ENCODE results near the gene USP14.

Gene USP14

DNA sequence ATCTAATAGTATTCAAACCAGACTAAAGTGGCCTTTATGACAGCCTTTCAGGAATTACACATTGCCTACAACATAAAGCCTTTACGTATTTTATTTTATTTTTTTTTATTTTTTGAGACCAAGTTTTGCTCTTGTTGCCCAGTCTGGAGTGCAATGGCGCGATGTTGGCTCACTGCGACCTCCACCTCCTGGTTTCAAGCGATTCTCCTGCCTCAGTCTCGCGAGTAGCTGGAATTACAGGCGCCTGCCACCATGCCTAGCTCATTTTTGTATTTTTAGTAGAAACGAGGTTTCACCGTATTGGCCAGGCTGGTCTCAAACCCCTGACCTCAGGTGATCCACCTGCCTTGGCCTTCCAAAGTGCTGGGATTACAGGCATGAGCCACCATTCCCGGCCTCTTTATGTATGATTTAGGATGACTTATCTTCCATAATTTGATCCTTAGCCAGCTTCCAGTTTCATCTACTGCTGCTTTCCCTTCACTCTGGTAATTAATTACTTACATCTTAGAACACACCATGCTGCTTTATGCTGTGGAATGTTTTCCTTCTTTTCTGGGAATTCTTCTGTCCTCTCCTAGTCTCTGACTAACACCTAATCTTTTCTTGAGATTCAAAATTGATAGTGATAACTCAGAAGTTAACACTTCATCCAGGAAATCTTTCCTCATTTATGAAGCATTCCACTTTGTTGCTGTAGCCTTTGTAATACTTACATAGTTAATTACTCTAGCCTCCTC is 2.6 kb downstream of the USP14 start:
- H3K27me3 ChIP-seq (ENCODE audit: insufficient read depth, low read length), result peaks cover 15% of the 10 kb centered on the region
- no peaks in the 10 kb centered on the region for H3K9me3 ChIP-seq (ENCODE audit: insufficient read depth, low read depth, low read length)
- no peak overlapping the region for H3K4me3 ChIP-seq (ENCODE audit: low read length)
- H3K36me3 ChIP-seq (ENCODE audit: insufficient read depth, low read length), result peaks cover 33% of the 10 kb centered on the region
- 98% methylated on average over 11 of the region's 11 CpGs for WGBS
- peaks cover 11% of the 10 kb centered on the region for H3K4me1 ChIP-seq (ENCODE audit: insufficient read depth, low read length)
- H3K27ac ChIP-seq (ENCODE audit: low read depth, low read length), result no peak overlapping the region
- H3K9ac ChIP-seq (ENCODE audit: low read depth, low read length), result no peak overlapping the region

GRCh38 chr18:172361-172760 is 14.0 kb downstream of the USP14 start:
- Histone ChIP-seq H3K4me1 (ENCODE audit: insufficient read depth, low read length) (no peaks in the 10 kb centered on the region), H3K27me3 (ENCODE audit: insufficient read depth, low read length) (no peaks in the 10 kb centered on the region), H3K9me3 (ENCODE audit: insufficient read depth, low read depth, low read length) (no peaks in the 10 kb centered on the region), H3K27ac (ENCODE audit: low read depth, low read length) (no peak overlapping the region), H3K9ac (ENCODE audit: low read depth, low read length) (no peak overlapping the region), H3K4me3 (ENCODE audit: low read length) (no peak overlapping the region), H3K36me3 (ENCODE audit: insufficient read depth, low read length) (peaks cover 65% of the 10 kb centered on the region)
- 97% methylated on average over 5 of the region's 5 CpGs for WGBS

DNA sequence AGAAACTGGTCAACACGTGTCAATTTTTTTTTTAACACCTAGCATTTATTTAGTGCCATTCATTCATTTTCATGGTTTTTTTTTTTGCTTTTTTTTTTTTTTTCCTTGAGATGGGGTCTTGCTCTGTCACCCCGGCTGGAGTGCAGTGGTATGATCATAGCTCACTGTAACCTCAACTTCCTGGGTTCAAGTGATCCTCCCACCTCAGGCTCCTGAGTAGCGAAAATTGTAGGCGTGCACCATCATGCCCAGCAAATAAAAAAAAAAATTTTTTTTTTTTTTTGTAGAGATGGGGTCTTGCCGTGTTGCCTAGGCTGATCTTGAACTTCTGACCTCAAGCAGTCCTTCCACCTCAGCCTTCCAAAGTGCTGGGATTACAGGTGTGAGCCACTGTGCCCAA is 21.1 kb downstream of the USP14 start:
- no peak overlapping the region for H3K4me3 ChIP-seq (ENCODE audit: low read length)
- H3K9ac ChIP-seq (ENCODE audit: low read depth, low read length), result no peak overlapping the region
- 95% methylated on average over 3 of the region's 5 CpGs for WGBS
- no peaks in the 10 kb centered on the region for H3K4me1 ChIP-seq (ENCODE audit: insufficient read depth, low read length)
- H3K27me3 ChIP-seq (ENCODE audit: insufficient read depth, low read length), result no peaks in the 10 kb centered on the region
- no peak overlapping the region for H3K27ac ChIP-seq (ENCODE audit: low read depth, low read length)
- no peaks in the 10 kb centered on the region for H3K9me3 ChIP-seq (ENCODE audit: insufficient read depth, low read depth, low read length)
- H3K36me3 ChIP-seq (ENCODE audit: insufficient read depth, low read length), result peaks cover 72% of the 10 kb centered on the region

- H3K36me3 ChIP-seq (ENCODE audit: insufficient read depth, low read length), result peaks cover 89% of the 10 kb centered on the region
- H3K9me3 ChIP-seq (ENCODE audit: insufficient read depth, low read depth, low read length), result no peaks in the 10 kb centered on the region
- H3K27me3 ChIP-seq (ENCODE audit: insufficient read depth, low read length), result no peaks in the 10 kb centered on the region
- no peaks in the 10 kb centered on the region for H3K4me1 ChIP-seq (ENCODE audit: insufficient read depth, low read length)
- no peak overlapping the region for H3K4me3 ChIP-seq (ENCODE audit: low read length)
- H3K9ac ChIP-seq (ENCODE audit: low read depth, low read length), result no peak overlapping the region
- H3K27ac ChIP-seq (ENCODE audit: low read depth, low read length), result no peak overlapping the region
Observed at GRCh38 chr18:181711-182110, 23.4 kb downstream of the USP14 start.

DNA sequence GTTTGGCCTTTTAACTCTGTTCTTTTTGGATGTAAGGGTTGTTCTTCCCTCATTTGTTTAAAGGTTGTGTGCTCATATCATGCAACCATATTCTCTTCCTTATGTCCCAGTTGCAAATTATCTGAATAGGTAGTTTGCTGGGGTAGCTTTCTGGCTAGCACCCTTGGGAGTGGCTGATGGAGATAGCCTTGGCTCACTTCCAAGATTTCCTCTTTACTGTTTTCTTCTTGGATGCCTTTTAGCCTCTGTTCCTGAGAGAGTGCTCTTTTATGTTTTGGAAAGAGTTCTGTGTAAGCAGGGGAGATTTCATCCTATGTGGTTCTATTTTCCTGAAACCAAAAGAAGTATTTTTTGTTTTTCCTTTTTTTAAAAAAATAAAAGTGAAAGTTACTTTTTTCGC is 25.4 kb downstream of the USP14 start:
- Histone ChIP-seq H3K9me3 (ENCODE audit: insufficient read depth, low read depth, low read length) (no peaks in the 10 kb centered on the region), H3K27me3 (ENCODE audit: insufficient read depth, low read length) (no peaks in the 10 kb centered on the region), H3K9ac (ENCODE audit: low read depth, low read length) (no peak overlapping the region), H3K4me1 (ENCODE audit: insufficient read depth, low read length) (no peaks in the 10 kb centered on the region), H3K27ac (ENCODE audit: low read depth, low read length) (no peak overlapping the region), H3K4me3 (ENCODE audit: low read length) (no peak overlapping the region), H3K36me3 (ENCODE audit: insufficient read depth, low read length) (peaks cover 81% of the 10 kb centered on the region)
- no CpG with 5 or more reads among the region's 1 CpG for WGBS

DNA sequence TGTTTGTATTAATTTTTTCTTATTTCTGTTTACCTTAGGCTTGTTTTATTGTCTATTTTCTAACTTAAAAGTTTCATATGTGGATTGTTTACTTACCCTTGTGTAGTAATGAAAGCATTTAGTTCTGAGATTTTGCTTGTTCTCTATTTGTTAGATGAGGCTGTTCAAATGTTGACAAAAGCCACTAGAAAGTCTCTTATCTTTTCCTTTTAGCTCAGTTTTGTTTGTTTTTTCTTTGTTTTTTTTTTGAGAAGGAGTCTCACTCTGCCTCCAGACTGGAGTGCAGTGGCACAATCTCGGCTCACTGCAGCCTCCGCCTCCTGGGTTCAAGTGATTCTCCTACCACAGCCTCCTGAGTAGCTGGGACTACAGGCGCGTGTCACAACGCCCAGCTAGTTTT is 30.9 kb downstream of the USP14 start:
- Histone ChIP-seq H3K36me3 (ENCODE audit: insufficient read depth, low read length) (peaks cover 38% of the 10 kb centered on the region), H3K4me1 (ENCODE audit: insufficient read depth, low read length) (no peaks in the 10 kb centered on the region), H3K27ac (ENCODE audit: low read depth, low read length) (no peak overlapping the region), H3K9ac (ENCODE audit: low read depth, low read length) (no peak overlapping the region), H3K9me3 (ENCODE audit: insufficient read depth, low read depth, low read length) (no peaks in the 10 kb centered on the region), H3K27me3 (ENCODE audit: insufficient read depth, low read length) (no peaks in the 10 kb centered on the region), H3K4me3 (ENCODE audit: low read length) (no peak overlapping the region)
- 93% methylated on average over 5 of the region's 5 CpGs for WGBS

DNA sequence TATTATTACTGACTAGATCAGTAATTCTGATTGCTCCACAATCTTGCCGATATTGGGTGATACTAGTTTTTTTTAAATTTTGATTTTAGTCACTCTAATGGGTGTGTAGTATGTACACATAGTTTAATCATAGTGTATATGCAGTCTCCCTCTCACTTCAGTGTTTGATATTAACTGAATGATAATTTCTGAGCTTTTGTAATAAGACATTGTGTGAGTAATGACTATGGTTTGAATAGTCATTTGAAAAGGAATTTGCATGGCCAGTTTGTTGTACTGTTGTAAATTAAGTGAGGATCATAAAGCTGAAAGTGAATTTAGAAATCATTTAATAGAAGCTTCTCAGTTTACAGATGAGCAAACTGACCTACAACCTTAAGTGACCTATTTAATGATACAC is 33.4 kb downstream of the USP14 start:
- Histone ChIP-seq H3K9me3 (ENCODE audit: insufficient read depth, low read depth, low read length) (no peaks in the 10 kb centered on the region), H3K9ac (ENCODE audit: low read depth, low read length) (no peak overlapping the region), H3K27ac (ENCODE audit: low read depth, low read length) (no peak overlapping the region), H3K36me3 (ENCODE audit: insufficient read depth, low read length) (peaks cover 31% of the 10 kb centered on the region), H3K4me3 (ENCODE audit: low read length) (no peak overlapping the region), H3K27me3 (ENCODE audit: insufficient read depth, low read length) (no peaks in the 10 kb centered on the region), H3K4me1 (ENCODE audit: insufficient read depth, low read length) (no peaks in the 10 kb centered on the region)
- WGBS, result 100% methylated on average over 1 of the region's 1 CpG

- Histone ChIP-seq H3K27me3 (ENCODE audit: insufficient read depth, low read length) (no peaks in the 10 kb centered on the region), H3K4me3 (ENCODE audit: low read length) (no peak overlapping the region), H3K9ac (ENCODE audit: low read depth, low read length) (no peak overlapping the region), H3K27ac (ENCODE audit: low read depth, low read length) (no peak overlapping the region), H3K9me3 (ENCODE audit: insufficient read depth, low read depth, low read length) (no peaks in the 10 kb centered on the region), H3K4me1 (ENCODE audit: insufficient read depth, low read length) (no peaks in the 10 kb centered on the region), H3K36me3 (ENCODE audit: insufficient read depth, low read length) (peaks cover 36% of the 10 kb centered on the region)
- 98% methylated on average over 6 of the region's 7 CpGs for WGBS
Observed at GRCh38 chr18:192801-193200, 34.4 kb downstream of the USP14 start.

DNA sequence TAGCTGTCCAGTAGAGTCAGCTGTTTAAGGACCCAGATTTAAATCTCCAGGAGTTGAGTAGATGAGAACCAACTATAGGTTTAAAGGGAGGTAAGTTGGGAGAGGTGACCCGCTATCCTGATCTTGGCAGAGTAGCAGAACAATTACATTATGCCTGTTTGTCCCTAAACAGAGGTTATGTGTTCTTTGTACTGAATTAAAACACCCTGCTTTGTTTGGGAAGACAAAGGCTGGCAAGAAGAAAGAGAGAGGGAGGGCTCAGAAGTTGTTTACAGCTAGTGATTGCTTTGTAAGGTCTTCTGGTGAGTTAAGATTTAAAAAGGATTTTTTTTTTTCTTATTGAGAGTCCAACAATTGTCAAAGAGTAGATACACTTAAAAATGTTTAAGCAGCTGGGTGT is 37.3 kb downstream of the USP14 start:
- Histone ChIP-seq H3K36me3 (ENCODE audit: insufficient read depth, low read length) (peaks cover 63% of the 10 kb centered on the region), H3K9ac (ENCODE audit: low read depth, low read length) (no peak overlapping the region), H3K9me3 (ENCODE audit: insufficient read depth, low read depth, low read length) (no peaks in the 10 kb centered on the region), H3K4me3 (ENCODE audit: low read length) (no peak overlapping the region), H3K27ac (ENCODE audit: low read depth, low read length) (no peak overlapping the region), H3K4me1 (ENCODE audit: insufficient read depth, low read length) (no peaks in the 10 kb centered on the region), H3K27me3 (ENCODE audit: insufficient read depth, low read length) (no peaks in the 10 kb centered on the region)
- 100% methylated on average over 1 of the region's 1 CpG for WGBS

GRCh38 chr18:199214-199613 is 40.9 kb downstream of the USP14 start:
- Histone ChIP-seq H3K27ac (ENCODE audit: low read depth, low read length) (no peak overlapping the region), H3K4me1 (ENCODE audit: insufficient read depth, low read length) (no peaks in the 10 kb centered on the region), H3K4me3 (ENCODE audit: low read length) (no peak overlapping the region), H3K9ac (ENCODE audit: low read depth, low read length) (no peak overlapping the region), H3K9me3 (ENCODE audit: insufficient read depth, low read depth, low read length) (no peaks in the 10 kb centered on the region), H3K36me3 (ENCODE audit: insufficient read depth, low read length) (peaks cover 87% of the 10 kb centered on the region), H3K27me3 (ENCODE audit: insufficient read depth, low read length) (no peaks in the 10 kb centered on the region)
- WGBS, result 98% methylated on average over 3 of the region's 3 CpGs

DNA sequence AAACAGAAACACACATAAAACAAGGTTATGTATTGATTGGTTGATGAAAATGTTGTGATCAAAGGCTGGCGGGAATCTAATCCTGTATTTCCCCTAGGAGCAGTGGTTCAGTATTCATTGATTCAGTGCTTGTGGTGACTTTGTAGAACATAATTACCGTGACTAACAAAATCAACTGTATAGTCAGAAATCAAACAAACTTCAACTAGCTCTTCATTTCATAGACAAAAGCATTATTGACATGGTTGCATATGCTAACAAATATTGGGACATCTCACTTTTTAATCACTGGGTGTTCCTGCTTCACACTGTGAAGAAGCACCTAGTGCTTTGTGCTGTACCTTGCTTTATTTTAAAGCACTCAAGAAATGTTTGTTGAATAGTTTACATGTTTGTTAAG is 41.4 kb downstream of the USP14 start:
- H3K27me3 ChIP-seq (ENCODE audit: insufficient read depth, low read length), result no peaks in the 10 kb centered on the region
- H3K36me3 ChIP-seq (ENCODE audit: insufficient read depth, low read length), result peaks cover 91% of the 10 kb centered on the region
- no peak overlapping the region for H3K4me3 ChIP-seq (ENCODE audit: low read length)
- H3K27ac ChIP-seq (ENCODE audit: low read depth, low read length), result no peak overlapping the region
- H3K9ac ChIP-seq (ENCODE audit: low read depth, low read length), result no peak overlapping the region
- no peaks in the 10 kb centered on the region for H3K9me3 ChIP-seq (ENCODE audit: insufficient read depth, low read depth, low read length)
- WGBS, result 100% methylated on average over 2 of the region's 2 CpGs
- no peaks in the 10 kb centered on the region for H3K4me1 ChIP-seq (ENCODE audit: insufficient read depth, low read length)

GRCh38 chr18:210075-210474 is 51.7 kb downstream of the USP14 start:
- WGBS, result 100% methylated on average over 1 of the region's 1 CpG
- Histone ChIP-seq H3K9me3 (ENCODE audit: insufficient read depth, low read depth, low read length) (no peaks in the 10 kb centered on the region), H3K4me3 (ENCODE audit: low read length) (no peak overlapping the region), H3K27me3 (ENCODE audit: insufficient read depth, low read length) (no peaks in the 10 kb centered on the region), H3K4me1 (ENCODE audit: insufficient read depth, low read length) (peaks cover 13% of the 10 kb centered on the region), H3K36me3 (ENCODE audit: insufficient read depth, low read length) (peaks cover 87% of the 10 kb centered on the region), H3K27ac (ENCODE audit: low read depth, low read length) (no peak overlapping the region), H3K9ac (ENCODE audit: low read depth, low read length) (no peak overlapping the region)

All from HUES64 (cell line).